HUES6 (cell line): ENCODE measurements around the gene LCOR.

Source experiments
- H3K27ac ChIP-seq: 2 replicates; pipeline ENCODE4 v1.7.0; 2013; ENCODE audit warnings: low read depth, mild to moderate bottlenecking, low read length, inconsistent platforms
- H3K27me3 ChIP-seq: 2 replicates; pipeline ENCODE4 v1.6.1; 2013; ENCODE audit warnings: low read length; ENCODE audit not compliant: control insufficient read depth, insufficient read depth
- H3K36me3 ChIP-seq: 2 replicates; pipeline ENCODE4 v1.6.1; 2013; ENCODE audit warnings: low read length; ENCODE audit not compliant: control insufficient read depth, insufficient read depth
- H3K4me1 ChIP-seq: 2 replicates; pipeline ENCODE4 v1.6.1; 2013; ENCODE audit warnings: low read length; ENCODE audit not compliant: control insufficient read depth, insufficient read depth
- H3K4me3 ChIP-seq: 2 replicates; pipeline ENCODE4 v1.5.1; 2013; ENCODE audit warnings: low read depth, low read length
- H3K9ac ChIP-seq: one replicate; pipeline ENCODE4 v1.6.1; 2013; ENCODE audit warnings: mild to moderate bottlenecking, low read length
- H3K9me3 ChIP-seq: 2 replicates; pipeline ENCODE4 v1.6.1; 2013; ENCODE audit warnings: low read depth, low read length; ENCODE audit not compliant: control insufficient read depth, insufficient read depth

LCOR gene

DNA sequence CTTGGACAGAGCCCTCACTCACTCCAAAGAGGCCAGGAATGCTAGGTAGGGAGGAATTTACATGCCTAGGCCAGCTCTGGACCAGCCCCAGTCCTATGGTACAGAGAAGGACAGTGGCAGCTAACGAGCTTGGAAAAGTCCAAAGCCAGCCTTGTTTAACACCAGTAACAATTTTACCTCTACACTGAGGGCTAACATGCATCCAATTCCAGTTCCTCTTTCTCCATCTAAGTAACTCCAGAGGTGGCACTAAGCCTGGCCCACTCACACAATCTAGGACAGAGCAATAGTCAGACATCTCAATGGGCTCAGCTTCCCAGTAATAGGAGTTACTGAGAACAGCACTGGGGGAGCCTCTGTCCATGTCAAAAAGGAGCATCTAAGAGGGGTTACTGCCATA lies 5.7 kb upstream of the LCOR start:
- 0 out of 2 replicates have a peak, but pooled peaks cover 7% of the 10 kb centered on the region for H3K27me3 ChIP-seq
- H3K9me3 ChIP-seq, result no peaks in the 10 kb centered on the region
- no peak overlapping the region for H3K4me3 ChIP-seq
- no peaks in the 10 kb centered on the region for H3K36me3 ChIP-seq
- no peaks in the 10 kb centered on the region for H3K4me1 ChIP-seq
- no peak overlapping the region for H3K27ac ChIP-seq
- H3K9ac ChIP-seq, result no peak overlapping the region

GRCh38 chr10:96828609-96829008 lies 3.5 kb upstream of the LCOR start:
- H3K36me3 ChIP-seq, result no peaks in the 10 kb centered on the region
- no peak overlapping the region for H3K4me3 ChIP-seq
- H3K9ac ChIP-seq, result no peak overlapping the region
- H3K27me3 ChIP-seq, result 0 out of 2 replicates have a peak, but pooled peaks cover 7% of the 10 kb centered on the region
- H3K9me3 ChIP-seq, result no peaks in the 10 kb centered on the region
- no peaks in the 10 kb centered on the region for H3K4me1 ChIP-seq
- H3K27ac ChIP-seq, result no peak overlapping the region

GRCh38 chr10:96829029-96829773 lies 2.9 kb upstream of the LCOR start:
- H3K36me3 ChIP-seq, result no peaks in the 10 kb centered on the region
- 0 out of 2 replicates have a peak, but pooled peaks cover 7% of the 10 kb centered on the region for H3K27me3 ChIP-seq
- H3K4me1 ChIP-seq, result no peaks in the 10 kb centered on the region
- no peak overlapping the region for H3K9ac ChIP-seq
- H3K9me3 ChIP-seq, result no peaks in the 10 kb centered on the region
- no peak overlapping the region for H3K4me3 ChIP-seq
- H3K27ac ChIP-seq, result no peak overlapping the region

- no peak overlapping the region for H3K9ac ChIP-seq
- no peaks in the 10 kb centered on the region for H3K4me1 ChIP-seq
- 0 out of 2 replicates have a peak, but pooled peaks cover 7% of the 10 kb centered on the region for H3K27me3 ChIP-seq
- H3K36me3 ChIP-seq, result no peaks in the 10 kb centered on the region
- H3K9me3 ChIP-seq, result no peaks in the 10 kb centered on the region
- peak overlapping the region; percentile 62 for H3K4me3 ChIP-seq
- H3K27ac ChIP-seq, result no peak overlapping the region
Measured at GRCh38 chr10:96830511-96831199, 1.4 kb upstream of the LCOR start.

DNA sequence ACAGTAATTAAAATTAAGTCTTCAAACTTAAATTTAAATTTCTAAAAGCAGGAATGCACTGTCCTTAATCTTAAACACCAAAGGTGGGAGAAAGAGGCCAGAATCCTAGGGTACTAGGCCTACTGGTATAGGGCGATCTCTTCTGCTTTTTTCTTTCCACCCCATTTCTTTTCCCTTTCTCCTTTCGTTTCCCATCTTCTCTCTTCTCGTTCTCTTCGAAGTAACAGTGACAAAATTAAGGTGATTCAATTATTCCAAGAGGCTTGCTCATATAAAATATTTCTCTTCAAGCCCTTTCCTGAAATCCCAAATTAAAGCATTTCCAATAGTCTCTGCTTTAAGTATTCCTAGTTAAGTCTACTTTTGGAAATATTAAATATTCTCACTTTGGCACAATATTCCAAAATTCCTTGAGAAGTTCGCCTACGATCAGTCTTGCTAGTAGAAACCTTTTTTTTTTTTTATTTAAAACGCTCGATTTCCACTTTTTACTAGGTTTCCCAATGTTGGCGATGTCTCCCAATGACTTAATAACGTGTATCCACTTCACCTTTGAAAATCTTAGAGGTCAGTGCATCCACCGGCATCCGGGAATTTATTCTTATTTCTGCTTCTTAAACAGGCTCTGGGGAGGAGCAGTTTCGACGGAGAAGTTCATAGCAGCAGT lies 765 bp upstream of the LCOR start:
- Histone ChIP-seq H3K4me3 (peak overlapping the region; percentile 62), H3K27ac (peak overlapping the region; percentile 76; the same call in 1 of the 2 replicates), H3K36me3 (no peaks in the 10 kb centered on the region), H3K9ac (peak overlapping the region; percentile 77), H3K27me3 (0 out of 2 replicates have a peak, but pooled peaks cover 7% of the 10 kb centered on the region), H3K9me3 (no peaks in the 10 kb centered on the region), H3K4me1 (0 out of 2 replicates have a peak, but pooled peaks cover 2% of the 10 kb centered on the region)

DNA sequence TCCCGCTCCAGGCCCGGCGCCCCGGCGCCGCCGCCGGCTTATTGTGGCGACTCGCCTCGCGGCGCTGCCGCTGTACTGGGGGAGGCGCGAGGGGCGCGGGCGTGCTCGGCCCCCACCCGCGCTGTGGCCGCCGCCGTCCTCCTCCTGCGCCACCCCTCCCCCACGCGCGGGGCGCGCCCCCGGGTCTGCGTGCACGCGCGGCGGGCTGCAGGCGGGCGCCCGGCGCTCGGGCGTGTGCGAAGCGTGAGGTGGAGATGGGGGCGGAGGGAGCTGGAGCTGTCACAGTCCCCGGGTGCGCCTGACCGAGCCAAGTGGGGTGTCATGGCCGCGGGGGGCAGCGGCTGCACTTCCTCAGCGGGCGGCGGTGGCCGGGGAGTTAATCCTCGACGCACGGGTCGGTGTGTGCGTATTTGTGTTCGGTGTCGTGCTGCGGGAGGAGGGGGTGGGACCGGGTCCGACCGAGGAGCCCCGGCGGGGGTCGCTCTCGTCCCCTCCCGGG lies 672 bp downstream of the LCOR start:
- Histone ChIP-seq H3K36me3 (peaks cover 3% of the 10 kb centered on the region; the same call in 1 of the 2 replicates), H3K4me3 (peak overlapping the region; percentile 64), H3K9ac (peak overlapping the region; percentile 74), H3K27ac (peak overlapping the region; percentile 12; the same call in 1 of the 2 replicates), H3K27me3 (no peaks in the 10 kb centered on the region), H3K9me3 (no peaks in the 10 kb centered on the region), H3K4me1 (peaks cover 5% of the 10 kb centered on the region; the same call in 1 of the 2 replicates)

GRCh38 chr10:96833220-96834001 lies 1.3 kb downstream of the LCOR start:
- peak overlapping the region; percentile 74 for H3K9ac ChIP-seq
- H3K9me3 ChIP-seq, result no peaks in the 10 kb centered on the region
- peaks cover 5% of the 10 kb centered on the region; the same call in 1 of the 2 replicates for H3K4me1 ChIP-seq
- no peaks in the 10 kb centered on the region for H3K27me3 ChIP-seq
- H3K36me3 ChIP-seq, result peaks cover 3% of the 10 kb centered on the region; the same call in 1 of the 2 replicates
- H3K27ac ChIP-seq, result peak overlapping the region; percentile 12; the same call in 1 of the 2 replicates
- H3K4me3 ChIP-seq, result peak overlapping the region; percentile 64

GRCh38 chr10:96834120-96834519 lies 2.0 kb downstream of the LCOR start:
- Histone ChIP-seq H3K9ac (peak overlapping the region; percentile 74), H3K9me3 (no peaks in the 10 kb centered on the region), H3K4me3 (peak overlapping the region; percentile 64), H3K27ac (no peak overlapping the region), H3K27me3 (no peaks in the 10 kb centered on the region), H3K36me3 (peaks cover 3% of the 10 kb centered on the region; the same call in 1 of the 2 replicates), H3K4me1 (peaks cover 5% of the 10 kb centered on the region; the same call in 1 of the 2 replicates)

DNA sequence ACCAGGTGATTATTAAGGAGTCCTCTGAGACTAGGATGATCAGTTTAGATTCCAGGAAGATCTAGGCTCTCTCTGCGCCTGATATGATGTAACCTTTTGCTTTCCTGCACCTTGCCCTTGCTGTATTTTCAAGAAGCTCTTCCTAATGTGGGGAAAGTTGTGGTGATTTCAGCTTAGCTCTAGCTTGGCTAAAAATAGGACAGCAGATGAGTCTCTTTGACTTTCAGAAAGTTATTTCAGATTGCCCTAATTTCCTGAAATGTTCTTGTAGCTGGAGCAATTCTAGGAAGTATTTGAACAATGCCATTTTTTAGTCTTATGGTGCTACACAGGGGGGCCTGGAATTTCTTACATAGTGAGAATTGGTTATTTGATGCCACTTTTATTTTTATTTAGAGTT lies 3.8 kb downstream of the LCOR start:
- H3K9me3 ChIP-seq, result no peaks in the 10 kb centered on the region
- no peak overlapping the region for H3K9ac ChIP-seq
- H3K27ac ChIP-seq, result no peak overlapping the region
- H3K4me3 ChIP-seq, result no peak overlapping the region
- no peaks in the 10 kb centered on the region for H3K27me3 ChIP-seq
- peaks cover 3% of the 10 kb centered on the region; the same call in 1 of the 2 replicates for H3K36me3 ChIP-seq
- peaks cover 9% of the 10 kb centered on the region; the same call in 1 of the 2 replicates for H3K4me1 ChIP-seq

DNA sequence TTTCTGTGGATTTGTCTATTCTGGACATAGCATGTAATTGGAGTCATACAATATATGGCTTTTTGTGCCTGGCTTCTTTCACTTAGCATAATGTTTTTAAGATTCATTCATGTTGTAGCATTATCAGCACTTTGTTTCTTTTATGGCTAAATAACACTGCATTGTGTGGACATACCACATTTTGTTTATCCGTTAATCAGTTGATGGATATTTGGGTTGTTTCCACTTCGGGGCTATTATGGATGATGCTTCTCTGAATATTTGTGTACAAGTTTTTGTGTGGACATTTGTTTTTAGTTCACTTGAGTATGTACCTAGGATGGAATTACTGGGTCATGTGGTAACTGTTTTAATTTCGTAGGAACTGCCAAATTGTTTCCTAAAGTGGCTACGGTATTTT lies 6.4 kb downstream of the LCOR start:
- Histone ChIP-seq H3K9me3 (no peaks in the 10 kb centered on the region), H3K9ac (no peak overlapping the region), H3K27ac (no peak overlapping the region), H3K4me1 (peaks cover 17% of the 10 kb centered on the region; the same call in 1 of the 2 replicates), H3K4me3 (no peak overlapping the region), H3K27me3 (no peaks in the 10 kb centered on the region), H3K36me3 (peaks cover 3% of the 10 kb centered on the region; the same call in 1 of the 2 replicates)
